COLO668 (cell line): ENCODE data around the gene TTLL5.
A peak's percentile ranks its signal among the peaks of the same experiment; 100 is the strongest.

Experiments
- DNase-seq: peaks from one replicate; lab custom pipeline; 2025; ENCODE audit not compliant: unreplicated experiment; lab: John Stamatoyannopoulos, UW

The TTLL5 gene

GRCh38 chr14:75952489-75952888 is 291.4 kb downstream of the TTLL5 start:
- no peak for DNase-seq

DNA sequence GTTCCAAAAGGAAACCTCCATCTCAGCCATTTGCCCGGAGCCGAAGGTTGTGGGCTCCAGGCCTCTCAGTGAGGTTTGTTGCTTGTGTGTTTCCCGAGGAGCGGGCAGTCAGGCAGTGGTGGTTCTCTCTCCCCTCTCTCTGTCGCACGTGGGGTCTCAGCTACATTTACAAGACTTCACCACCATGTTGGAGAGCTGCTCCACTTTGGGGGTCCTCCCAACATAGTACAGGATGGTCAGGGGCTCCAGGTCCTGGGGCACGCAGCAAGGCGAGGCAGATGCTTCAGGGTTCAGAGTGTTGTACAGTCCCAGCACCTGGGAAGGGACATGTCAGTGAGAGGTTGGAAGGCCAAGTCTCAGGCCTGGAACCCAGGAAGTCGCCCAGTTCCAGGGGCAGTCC is 298.0 kb downstream of the TTLL5 start:
- DNase-seq: no peak

DNA sequence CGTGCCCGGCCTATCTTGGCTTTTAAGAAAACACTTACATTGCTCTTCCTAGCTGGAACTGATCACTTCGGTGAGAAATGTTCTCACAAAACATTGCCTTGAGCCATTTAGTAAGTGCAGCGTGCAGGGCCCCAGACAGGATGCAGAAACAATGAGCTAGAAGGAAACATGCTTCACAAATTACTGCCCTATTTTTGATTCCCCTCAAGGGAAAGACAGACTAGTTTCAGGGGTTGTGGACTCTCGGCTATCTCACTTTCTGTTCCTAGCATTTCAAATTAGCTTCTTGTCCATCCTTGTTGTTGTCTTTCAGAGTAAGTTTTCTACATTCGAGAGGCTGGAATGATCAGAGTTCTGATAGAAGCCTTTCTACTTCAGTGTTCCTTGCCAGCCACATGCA is 299.2 kb downstream of the TTLL5 start:
- DNase-seq: no peak

- no peak for DNase-seq
Observed at GRCh38 chr14:75961662-75962061, 300.6 kb downstream of the TTLL5 start.

DNA sequence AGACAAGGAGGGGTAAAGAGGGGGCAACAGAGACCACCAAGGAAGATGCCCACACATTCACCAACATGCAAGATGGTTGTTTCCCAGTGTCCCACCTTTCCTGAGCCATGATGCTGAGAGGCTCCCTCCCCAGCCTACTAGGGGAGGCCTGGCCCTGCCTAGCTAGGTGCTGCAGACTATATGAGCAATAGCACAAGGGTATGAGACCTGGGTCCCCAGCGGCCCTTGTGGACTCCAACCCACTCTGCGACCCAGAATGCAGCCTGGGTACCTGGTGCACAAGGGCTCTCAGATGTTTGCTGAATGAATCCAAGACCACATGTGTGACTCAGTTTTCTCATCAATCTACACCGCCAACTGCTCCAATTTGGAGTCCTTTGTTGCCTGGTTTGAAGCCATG is 306.8 kb downstream of the TTLL5 start:
- no peak for DNase-seq

DNA sequence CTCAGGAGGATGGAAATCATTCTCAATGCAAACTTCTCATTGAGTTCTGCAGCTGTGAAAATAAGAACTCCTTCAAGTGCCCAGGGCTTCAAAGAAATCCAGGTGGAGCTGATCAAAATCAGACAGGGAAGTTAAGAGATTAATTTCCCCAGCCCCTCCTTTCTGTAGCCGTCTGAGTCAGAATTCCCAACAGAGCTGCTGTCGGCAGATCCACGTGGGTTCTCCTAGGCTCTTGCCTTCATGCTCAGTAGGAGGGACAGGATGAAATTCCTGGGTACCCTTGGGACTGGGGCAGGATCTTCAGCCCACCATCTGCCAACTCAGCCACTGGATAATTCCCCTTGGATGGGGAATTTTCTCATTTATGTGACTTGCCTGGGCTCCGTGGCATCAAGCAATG is 307.4 kb downstream of the TTLL5 start:
- no peak for DNase-seq

DNA sequence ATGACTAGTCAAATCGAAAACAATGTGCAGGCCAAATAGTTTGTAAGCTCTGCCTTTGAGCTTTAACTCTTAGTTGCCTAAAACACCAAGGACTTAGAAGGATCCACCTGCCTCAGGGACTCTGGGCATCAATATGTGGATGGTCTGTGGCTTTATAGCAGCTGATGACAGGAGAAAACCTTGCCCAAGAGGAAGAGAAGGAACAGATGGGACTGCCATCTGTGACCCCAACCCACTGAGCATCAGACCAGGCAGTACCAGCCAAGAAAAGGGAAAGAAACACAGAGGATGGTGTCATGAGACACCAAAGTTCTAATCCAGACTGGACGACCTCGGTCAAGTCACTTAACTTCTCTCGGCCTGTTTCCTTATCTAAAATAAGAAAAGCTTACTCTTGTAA is 308.1 kb downstream of the TTLL5 start:
- no peak for DNase-seq

- no peak for DNase-seq
Observed at GRCh38 chr14:75969891-75970290, 308.8 kb downstream of the TTLL5 start.

DNA sequence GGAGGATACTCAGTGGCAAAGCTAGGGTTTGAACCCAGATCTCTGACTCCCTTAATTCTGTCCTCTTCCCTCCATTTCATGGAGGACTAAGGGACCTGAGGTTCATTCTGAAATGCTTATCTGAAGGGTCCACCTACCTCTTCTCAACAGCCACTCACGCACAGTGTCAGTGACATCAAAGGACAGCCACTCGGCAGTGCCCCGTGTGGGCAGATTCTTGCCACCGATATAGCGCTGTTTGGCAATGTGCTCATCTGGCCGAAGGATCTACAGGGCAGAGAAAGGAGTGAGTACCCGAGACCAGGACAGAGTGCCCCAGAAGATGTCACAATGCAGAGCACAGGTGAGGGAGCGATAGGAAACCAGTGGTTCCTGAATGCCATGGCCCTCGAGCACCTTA is 309.9 kb downstream of the TTLL5 start:
- DNase-seq: no peak

- no peak for DNase-seq
Observed at GRCh38 chr14:75971509-75971908, 310.5 kb downstream of the TTLL5 start.

GRCh38 chr14:75972801-75973421 is 311.9 kb downstream of the TTLL5 start:
- peak; percentile 89 for DNase-seq

- DNase-seq: no peak
Observed at GRCh38 chr14:75976826-75977581, 316.0 kb downstream of the TTLL5 start.

- no peak for DNase-seq
Observed at GRCh38 chr14:75977582-75977943, 316.5 kb downstream of the TTLL5 start.

GRCh38 chr14:75978249-75978731 is 317.2 kb downstream of the TTLL5 start:
- peak; percentile 85 for DNase-seq

GRCh38 chr14:75979071-75979571 is 318.1 kb downstream of the TTLL5 start:
- DNase-seq: peak; percentile 67

DNA sequence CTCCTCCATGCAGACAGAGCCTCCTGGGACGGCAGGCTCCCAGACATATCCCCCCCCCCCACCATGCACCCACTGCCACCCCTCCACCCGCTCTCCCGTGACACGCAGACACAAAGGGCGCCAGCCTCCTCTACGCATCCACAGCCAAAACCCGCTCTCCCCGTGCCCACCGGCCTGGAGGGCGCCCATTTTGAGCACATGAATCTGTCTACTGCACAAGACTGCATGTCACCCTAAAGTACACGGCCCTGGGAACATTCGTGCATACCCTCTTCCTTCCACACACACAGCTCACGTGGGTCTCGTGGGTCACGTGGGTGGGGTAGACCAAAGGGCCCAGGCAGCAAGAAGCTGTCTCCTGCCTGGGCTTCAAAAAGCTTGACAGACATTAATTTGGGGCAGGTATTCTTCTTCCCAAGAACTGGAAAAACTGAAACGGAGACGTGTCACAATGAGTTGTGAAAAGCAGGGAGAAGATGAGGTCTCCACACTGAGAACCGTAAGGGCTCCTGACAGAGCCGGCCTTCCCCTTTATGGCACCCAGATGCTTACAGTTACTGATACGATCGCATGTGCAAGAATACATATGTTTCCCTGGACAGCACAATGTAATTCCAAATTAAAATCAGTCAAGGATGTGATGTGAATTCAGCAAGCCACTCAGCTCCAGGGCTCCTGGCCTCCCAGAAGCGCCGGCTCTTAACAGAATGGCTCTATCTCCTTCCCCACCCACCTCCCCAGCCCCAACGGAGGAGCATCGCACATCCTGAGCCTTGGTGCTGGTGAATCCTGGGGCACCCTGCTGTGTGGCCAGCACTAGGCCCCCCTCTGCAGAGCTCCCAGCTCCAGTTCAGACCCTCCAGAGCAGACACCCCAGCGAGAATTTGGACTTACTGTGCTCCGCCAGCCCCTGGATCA is 318.9 kb downstream of the TTLL5 start:
- DNase-seq: peak; percentile 39

GRCh38 chr14:75980856-75981255 is 319.8 kb downstream of the TTLL5 start:
- DNase-seq: peak; percentile 61

- peak; percentile 74 for DNase-seq
Observed at GRCh38 chr14:75981426-75982265, 320.6 kb downstream of the TTLL5 start, which contains the start of gene TGFB3. TSS of gene TGFB3 (minus strand) at chr14:75981995. CDS start at chr14:75980893, 1,102 bp downstream.

DNA sequence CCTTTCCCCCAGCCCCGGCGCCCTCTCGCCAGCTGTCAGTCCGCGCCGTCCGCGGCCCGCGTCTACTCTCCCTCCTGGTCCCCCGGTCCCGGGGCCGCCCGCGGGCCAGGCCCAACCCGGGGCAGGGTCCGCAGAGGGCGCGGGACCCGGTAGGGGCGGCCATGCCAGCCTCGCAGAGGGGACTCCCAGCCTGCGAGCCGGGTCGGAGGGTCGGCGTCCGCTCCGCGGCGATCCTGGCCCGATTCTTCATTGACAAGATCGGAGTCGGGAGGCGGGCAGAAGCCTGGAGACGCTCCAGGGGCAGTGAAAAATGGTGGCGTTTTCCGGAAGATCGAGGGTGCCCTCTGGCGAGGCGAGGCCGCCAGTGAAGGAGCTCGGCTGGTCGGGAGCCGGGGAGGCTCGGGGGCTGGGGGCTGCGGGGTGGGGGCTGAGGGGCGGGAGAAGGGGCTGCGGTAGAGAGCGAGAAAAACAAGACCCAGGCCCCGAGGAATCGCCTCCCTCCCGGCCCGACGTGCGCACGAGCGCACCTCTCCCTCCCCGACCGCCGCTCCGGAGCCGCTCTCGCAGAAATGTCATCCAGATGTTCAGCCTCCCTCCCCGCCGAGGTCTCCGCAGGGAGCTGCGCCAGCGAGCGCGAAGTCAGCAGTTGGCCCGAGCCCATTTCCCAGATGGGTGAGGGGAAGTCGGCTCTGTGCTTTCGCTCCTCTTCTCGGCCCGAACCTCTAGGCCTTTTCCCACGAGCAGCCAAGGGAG is 321.4 kb downstream of the TTLL5 start:
- DNase-seq: peak; percentile 83

DNA sequence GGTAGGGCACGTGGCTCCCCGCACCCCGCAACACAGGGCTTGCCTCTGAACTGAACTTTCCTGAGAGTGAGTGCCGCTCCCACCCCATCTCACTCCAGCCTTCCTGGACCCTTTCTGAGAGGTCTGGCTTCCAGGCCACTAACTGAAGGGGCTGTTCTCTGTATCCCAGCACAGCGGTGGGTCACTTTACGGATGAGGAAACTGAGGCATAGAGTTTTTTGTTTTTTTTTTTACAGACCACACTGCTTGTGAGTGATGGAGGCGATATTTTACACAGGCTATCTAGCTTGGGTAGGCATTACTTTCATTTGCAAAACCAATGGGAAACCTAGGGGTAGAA is 321.9 kb downstream of the TTLL5 start:
- DNase-seq: no peak
